ENCODE data around the gene PRDM16. TPM values are rescaled to one million over a fixed set of nuclear protein-coding genes. Genes with fewer than 3 reads are reported as not detected.

The PRDM16 gene
- total and polyA plus RNA-seq, 2 donors (not counting 1 experiment from before 2014, with no cell fraction given), result 0.03 to 0.12 TPM

GRCh38 chr1:3076363-3076740, 7.3 kb downstream of the PRDM16 start:
- no peaks in the 10 kb centered on the region for H3K4me1 ChIP-seq (ENCODE audit: control insufficient read depth in 2 of 2, insufficient read depth in 2 of 2, low read length in 2 of 2)
- H2AFZ ChIP-seq (ENCODE audit: insufficient read depth, low read depth, low read length, poor library complexity, severe bottlenecking), result no peak overlapping the region
- H4K20me1 ChIP-seq (ENCODE audit: control insufficient read depth, insufficient read depth, low read length, poor library complexity, severe bottlenecking), result no peaks in the 10 kb centered on the region
- no peak for ATAC-seq (ENCODE audit: low read depth)
- Mint-ChIP-seq H3K4me1 (no peaks in the 10 kb centered on the region), H3K4me3 (no peak overlapping the region), H3K27ac (no peak overlapping the region), H3K9me3 (ENCODE audit: insufficient read depth) (no peaks in the 10 kb centered on the region), H3K27me3 (peaks cover 32% of the 10 kb centered on the region)
- H3K79me2 ChIP-seq (ENCODE audit: control insufficient read depth, insufficient read depth, low read length), result no peaks in the 10 kb centered on the region
- no peak overlapping the region for H3K27ac ChIP-seq (ENCODE audit: low read length in 2 of 2)
- intact Hi-C loops (cut with micrococcal nuclease), result no loop called here
- CTCF ChIA-PET, result no interaction called here
- no peak for DNase-seq
- no peak overlapping the region for H3K9ac ChIP-seq (ENCODE audit: low read length)
- no peak overlapping the region for H3K4me3 ChIP-seq (ENCODE audit: control extremely low read depth in 1 of 5, extremely low read depth in 1 of 5, insufficient read depth in 1 of 5, low read depth in 2 of 5, low read length in 4 of 5)
- H3K4me2 ChIP-seq (replicated peaks; ENCODE audit: low read depth, low read length, poor library complexity, severe bottlenecking), result no peak overlapping the region
- WGBS (ENCODE audit: insufficient coverage), result 76% methylated on average over 11 of the region's 11 CpGs
- H3K9me3 ChIP-seq (ENCODE audit: control extremely low read depth in 1 of 3, control insufficient read depth in 2 of 3, insufficient read depth in 1 of 3, low read length in 2 of 3), result peaks cover 0 to 7% (median 0%) of the 10 kb centered on the region in 3 donors
- TF ChIP-seq, protein P1, sequence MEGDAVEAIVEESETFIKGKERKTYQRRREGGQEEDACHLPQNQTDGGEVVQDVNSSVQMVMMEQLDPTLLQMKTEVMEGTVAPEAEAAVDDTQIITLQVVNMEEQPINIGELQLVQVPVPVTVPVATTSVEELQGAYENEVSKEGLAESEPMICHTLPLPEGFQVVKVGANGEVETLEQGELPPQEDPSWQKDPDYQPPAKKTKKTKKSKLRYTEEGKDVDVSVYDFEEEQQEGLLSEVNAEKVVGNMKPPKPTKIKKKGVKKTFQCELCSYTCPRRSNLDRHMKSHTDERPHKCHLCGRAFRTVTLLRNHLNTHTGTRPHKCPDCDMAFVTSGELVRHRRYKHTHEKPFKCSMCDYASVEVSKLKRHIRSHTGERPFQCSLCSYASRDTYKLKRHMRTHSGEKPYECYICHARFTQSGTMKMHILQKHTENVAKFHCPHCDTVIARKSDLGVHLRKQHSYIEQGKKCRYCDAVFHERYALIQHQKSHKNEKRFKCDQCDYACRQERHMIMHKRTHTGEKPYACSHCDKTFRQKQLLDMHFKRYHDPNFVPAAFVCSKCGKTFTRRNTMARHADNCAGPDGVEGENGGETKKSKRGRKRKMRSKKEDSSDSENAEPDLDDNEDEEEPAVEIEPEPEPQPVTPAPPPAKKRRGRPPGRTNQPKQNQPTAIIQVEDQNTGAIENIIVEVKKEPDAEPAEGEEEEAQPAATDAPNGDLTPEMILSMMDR (IDR thresholded peaks at IDR 0.05), result no peak
- TF ChIP-seq EZH2 (IDR thresholded peaks at IDR 0.05; ENCODE audit: borderline replicate concordance, insufficient read depth, low read depth, low read length, poor library complexity, severe bottlenecking), result no peak
- POLR2A ChIA-PET, result no interaction called here
- H3K27me3 ChIP-seq (replicated peaks in 1 of 4; ENCODE audit: control extremely low read depth in 1 of 4, control insufficient read depth in 3 of 4, insufficient read depth in 4 of 4, low read length in 3 of 4), result peaks cover 0 to 34% (median 0%) of the 10 kb centered on the region in 4 experiments
- H3K36me3 ChIP-seq (replicated peaks in 1 of 2; ENCODE audit: control extremely low read depth in 1 of 2, control insufficient read depth in 1 of 2, extremely low read depth in 1 of 2, insufficient read depth in 2 of 2, low read length in 1 of 2), result no peaks in the 10 kb centered on the region

- WGBS (ENCODE audit: insufficient coverage), result 86% methylated on average over 7 of the region's 9 CpGs
- no peaks in the 10 kb centered on the region for H3K4me1 Mint-ChIP-seq
- ChIA-PET POLR2A (no interaction called here), CTCF (no interaction called here)
- no peak overlapping the region for H2AFZ ChIP-seq (ENCODE audit: insufficient read depth, low read depth, low read length, poor library complexity, severe bottlenecking)
- H3K9me3 ChIP-seq (ENCODE audit: control extremely low read depth in 1 of 3, control insufficient read depth in 2 of 3, insufficient read depth in 1 of 3, low read length in 2 of 3), result peaks cover 0 to 4% (median 0%) of the 10 kb centered on the region in 3 donors
- H3K79me2 ChIP-seq (ENCODE audit: control insufficient read depth, insufficient read depth, low read length), result no peaks in the 10 kb centered on the region
- no peak overlapping the region for H3K9ac ChIP-seq (ENCODE audit: low read length)
- H3K27ac ChIP-seq (ENCODE audit: low read length in 2 of 2), result no peak overlapping the region
- H3K27me3 ChIP-seq (replicated peaks in 1 of 4; ENCODE audit: control extremely low read depth in 1 of 4, control insufficient read depth in 3 of 4, insufficient read depth in 4 of 4, low read length in 3 of 4), result peaks cover 0 to 27% (median 0%) of the 10 kb centered on the region in 4 experiments
- no peak overlapping the region for H3K4me3 ChIP-seq (ENCODE audit: control extremely low read depth in 1 of 5, extremely low read depth in 1 of 5, insufficient read depth in 1 of 5, low read depth in 2 of 5, low read length in 4 of 5)
- H3K36me3 ChIP-seq (replicated peaks in 1 of 2; ENCODE audit: control extremely low read depth in 1 of 2, control insufficient read depth in 1 of 2, extremely low read depth in 1 of 2, insufficient read depth in 2 of 2, low read length in 1 of 2), result no peaks in the 10 kb centered on the region
- H3K4me3 Mint-ChIP-seq, result no peak overlapping the region
- no peaks in the 10 kb centered on the region for H3K4me1 ChIP-seq (ENCODE audit: control insufficient read depth in 2 of 2, insufficient read depth in 2 of 2, low read length in 2 of 2)
- no peak for ATAC-seq (ENCODE audit: low read depth)
- intact Hi-C loops (cut with micrococcal nuclease), result no loop called here
- TF ChIP-seq, protein P1 (IDR thresholded peaks at IDR 0.05), result no peak
- H3K27ac Mint-ChIP-seq, result no peak overlapping the region
- no peaks in the 10 kb centered on the region for H3K9me3 Mint-ChIP-seq (ENCODE audit: insufficient read depth)
- H3K4me2 ChIP-seq (replicated peaks; ENCODE audit: low read depth, low read length, poor library complexity, severe bottlenecking), result no peak overlapping the region
- DNase-seq, result no peak
- peaks cover 28% of the 10 kb centered on the region for H3K27me3 Mint-ChIP-seq
- no peaks in the 10 kb centered on the region for H4K20me1 ChIP-seq (ENCODE audit: control insufficient read depth, insufficient read depth, low read length, poor library complexity, severe bottlenecking)
These were observed 8.1 kb downstream of the PRDM16 start for GRCh38 chr1:3077081-3077480.
